Measurements from ENCODE around the gene CDK13. TPM values are rescaled to one million over a fixed set of nuclear protein-coding genes. Genes with fewer than 3 reads are reported as not detected.

The CDK13 gene
- total RNA-seq, 4 donors from 2014 or later, result 50.9 to 73.5 (median 63.5) TPM

DNA sequence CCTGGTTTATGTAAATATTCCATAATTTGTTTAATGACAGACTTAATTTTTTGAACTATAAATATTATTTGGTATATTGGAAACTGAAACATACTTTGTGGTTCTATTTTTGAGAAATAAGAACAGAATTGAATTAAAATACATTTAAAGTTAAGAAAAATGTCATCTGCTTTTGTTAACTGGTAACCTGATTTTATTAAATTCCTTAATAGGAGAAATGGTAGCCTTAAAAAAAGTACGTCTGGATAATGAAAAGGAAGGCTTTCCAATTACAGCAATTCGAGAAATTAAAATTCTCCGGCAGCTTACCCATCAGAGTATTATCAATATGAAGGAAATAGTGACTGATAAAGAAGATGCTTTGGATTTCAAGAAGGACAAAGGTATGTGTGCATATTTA is 51.6 kb downstream of the CDK13 start:
- Histone ChIP-seq H3K4me1 (no peaks in the 10 kb centered on the region), H3K27me3 (no peaks in the 10 kb centered on the region), H3K4me3 (no peak overlapping the region), H3K27ac (replicated peaks in 1 of 4) (no peak overlapping the region), H3K9me3 (no peaks in the 10 kb centered on the region), H3K36me3 (peaks cover 0 to 31% (median 14%) of the 10 kb centered on the region in 4 donors)
- intact Hi-C loops (cut with DNase I), result no loop called here
- 93% methylated on average over 3 of the region's 3 CpGs for WGBS
- DNase-seq (ENCODE audit: extremely low spot score), result no peak
- TF ChIP-seq POLR2A (IDR thresholded peaks at IDR 0.05; ENCODE audit: low read depth) (no peak), EP300 (IDR thresholded peaks at IDR 0.05) (no peak), POLR2AphosphoS5 (IDR thresholded peaks at IDR 0.05) (no peak)
- TF ChIP-seq, protein P1, sequence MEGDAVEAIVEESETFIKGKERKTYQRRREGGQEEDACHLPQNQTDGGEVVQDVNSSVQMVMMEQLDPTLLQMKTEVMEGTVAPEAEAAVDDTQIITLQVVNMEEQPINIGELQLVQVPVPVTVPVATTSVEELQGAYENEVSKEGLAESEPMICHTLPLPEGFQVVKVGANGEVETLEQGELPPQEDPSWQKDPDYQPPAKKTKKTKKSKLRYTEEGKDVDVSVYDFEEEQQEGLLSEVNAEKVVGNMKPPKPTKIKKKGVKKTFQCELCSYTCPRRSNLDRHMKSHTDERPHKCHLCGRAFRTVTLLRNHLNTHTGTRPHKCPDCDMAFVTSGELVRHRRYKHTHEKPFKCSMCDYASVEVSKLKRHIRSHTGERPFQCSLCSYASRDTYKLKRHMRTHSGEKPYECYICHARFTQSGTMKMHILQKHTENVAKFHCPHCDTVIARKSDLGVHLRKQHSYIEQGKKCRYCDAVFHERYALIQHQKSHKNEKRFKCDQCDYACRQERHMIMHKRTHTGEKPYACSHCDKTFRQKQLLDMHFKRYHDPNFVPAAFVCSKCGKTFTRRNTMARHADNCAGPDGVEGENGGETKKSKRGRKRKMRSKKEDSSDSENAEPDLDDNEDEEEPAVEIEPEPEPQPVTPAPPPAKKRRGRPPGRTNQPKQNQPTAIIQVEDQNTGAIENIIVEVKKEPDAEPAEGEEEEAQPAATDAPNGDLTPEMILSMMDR (IDR thresholded peaks at IDR 0.05), result no peak

DNA sequence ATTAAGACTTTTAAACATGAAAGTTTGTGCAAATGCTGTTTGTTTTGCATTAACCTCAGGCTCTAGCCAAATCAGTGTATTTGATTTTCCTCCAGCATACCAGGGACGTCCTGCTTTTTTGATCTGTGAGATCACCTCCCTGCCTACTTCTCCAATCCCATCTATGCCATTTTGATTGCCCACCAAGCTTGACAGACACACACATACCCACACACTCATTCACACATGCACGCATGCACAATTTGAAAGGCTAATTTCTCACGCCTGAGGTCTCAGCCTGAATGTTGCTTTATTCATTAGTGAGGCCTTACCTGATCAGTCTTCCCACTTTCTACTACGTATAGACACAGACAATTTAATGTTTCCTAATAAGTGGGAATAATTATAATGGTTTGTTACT is 53.5 kb downstream of the CDK13 start:
- TF ChIP-seq EP300 (IDR thresholded peaks at IDR 0.05), result no peak
- TF ChIP-seq POLR2A (IDR thresholded peaks at IDR 0.05; ENCODE audit: low read depth), result no peak
- no peak for TF ChIP-seq POLR2AphosphoS5 (IDR thresholded peaks at IDR 0.05)
- TF ChIP-seq, protein P1 (IDR thresholded peaks at IDR 0.05), result no peak
- 94% methylated on average over 4 of the region's 4 CpGs for WGBS
- intact Hi-C loops (cut with DNase I), result no loop called here

DNA sequence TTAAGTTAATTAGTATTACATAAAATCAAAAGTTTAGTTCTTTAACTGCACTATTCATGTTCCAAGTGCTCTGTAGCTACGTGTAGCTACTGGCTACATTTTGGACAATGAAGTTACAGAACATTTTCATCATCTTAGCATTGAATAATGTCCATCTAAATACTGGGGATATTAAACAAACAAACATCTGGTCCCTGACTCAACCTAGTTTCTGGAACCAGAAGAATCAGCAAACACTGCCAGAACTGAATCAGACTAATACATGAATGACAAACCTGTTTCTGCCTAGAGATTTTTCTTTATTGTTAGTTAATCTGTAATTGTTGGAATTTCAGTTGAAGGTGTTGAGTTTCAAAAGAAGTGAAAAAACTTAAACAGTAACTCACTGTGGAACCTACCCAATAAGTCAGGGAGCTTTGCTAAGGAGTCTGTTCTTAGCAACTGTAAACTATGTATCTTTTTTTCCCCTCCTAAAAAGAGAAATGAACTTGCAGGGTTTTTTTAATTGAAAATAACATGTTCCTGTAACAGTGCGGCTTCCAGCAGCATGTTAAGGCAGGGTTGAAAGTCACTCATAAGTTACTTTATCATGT is 58.3 kb downstream of the CDK13 start:
- peaks cover 6 to 28% (median 21%) of the 10 kb centered on the region in 4 donors for H3K36me3 ChIP-seq
- WGBS, result 44% methylated on average over 2 of the region's 2 CpGs
- TF ChIP-seq POLR2AphosphoS5 (IDR thresholded peaks at IDR 0.05), result no peak
- no peak for TF ChIP-seq EP300 (IDR thresholded peaks at IDR 0.05)
- TF ChIP-seq POLR2A (IDR thresholded peaks at IDR 0.05; ENCODE audit: low read depth), result no peak
- DNase-seq (ENCODE audit: extremely low spot score), result no peak
- intact Hi-C loops (cut with DNase I), result no loop called here
- no peaks in the 10 kb centered on the region for H3K9me3 ChIP-seq
- H3K4me1 ChIP-seq, result peaks cover 0 to 15% (median 9%) of the 10 kb centered on the region in 4 donors
- no peak overlapping the region for H3K27ac ChIP-seq (replicated peaks in 1 of 4)
- H3K4me3 ChIP-seq, result no peak overlapping the region
- no peaks in the 10 kb centered on the region for H3K27me3 ChIP-seq

More for the DNA sequence above, 53.5 kb downstream of the CDK13 start:
- Histone ChIP-seq H3K36me3 (peaks cover 0 to 31% (median 18%) of the 10 kb centered on the region in 4 donors), H3K27me3 (no peaks in the 10 kb centered on the region), H3K4me1 (peaks cover 0 to 9% (median 7%) of the 10 kb centered on the region in 4 donors), H3K9me3 (no peaks in the 10 kb centered on the region), H3K4me3 (no peak overlapping the region), H3K27ac (replicated peaks in 1 of 4) (no peak overlapping the region)
- no peak for DNase-seq (ENCODE audit: extremely low spot score)

DNA sequence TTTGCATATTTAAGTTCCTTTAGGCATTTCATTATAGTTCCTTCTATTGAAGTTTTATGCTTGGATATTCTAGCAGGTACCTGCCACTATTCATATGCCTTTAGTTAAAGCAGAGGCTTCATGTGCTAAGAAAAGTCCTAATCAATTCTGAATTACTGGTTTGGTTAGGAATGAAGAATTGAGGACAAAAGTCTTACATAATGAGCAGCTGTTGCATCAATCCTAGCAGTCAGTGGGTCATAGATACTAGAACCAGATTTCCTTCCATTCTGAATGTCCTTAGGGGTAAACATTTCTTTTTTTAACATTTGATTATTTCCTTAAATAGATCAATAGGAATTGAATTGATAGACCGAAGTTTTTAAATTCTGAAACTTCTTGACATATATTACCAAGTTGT is 59.2 kb downstream of the CDK13 start:
- WGBS, result 94% methylated on average over 1 of the region's 1 CpG
- intact Hi-C loops (cut with DNase I), result no loop called here
- H3K36me3 ChIP-seq, result peaks cover 6 to 20% (median 13%) of the 10 kb centered on the region in 4 donors

DNA sequence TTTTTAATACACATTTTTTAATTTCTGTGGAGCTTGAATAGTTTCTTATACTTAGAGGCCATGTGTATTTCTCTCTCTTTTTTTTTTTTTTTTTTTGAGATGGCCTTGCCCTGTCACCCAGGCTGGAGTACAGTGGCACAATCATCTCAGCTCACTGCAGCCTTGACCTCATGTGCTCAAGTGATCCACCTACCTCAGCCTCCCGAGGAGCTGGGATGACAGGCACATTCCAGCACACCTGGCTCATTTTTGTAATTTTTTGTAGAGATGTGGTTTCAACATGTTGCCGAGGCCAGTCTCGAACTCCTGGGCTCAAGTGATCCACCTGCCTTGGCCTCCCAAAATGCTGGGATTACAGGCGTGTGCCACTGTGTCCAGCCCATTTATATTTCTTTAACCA is 64.3 kb downstream of the CDK13 start:
- H3K27me3 ChIP-seq, result no peaks in the 10 kb centered on the region
- H3K4me3 ChIP-seq, result no peak overlapping the region
- H3K9me3 ChIP-seq, result no peaks in the 10 kb centered on the region
- H3K4me1 ChIP-seq, result peaks cover 0 to 11% (median 10%) of the 10 kb centered on the region in 4 donors
- intact Hi-C loops (cut with DNase I), result no loop called here
- no peak for DNase-seq (ENCODE audit: extremely low spot score)
- no peak overlapping the region for H3K27ac ChIP-seq (replicated peaks in 1 of 4)
- peaks cover 12 to 25% (median 15%) of the 10 kb centered on the region in 4 donors for H3K36me3 ChIP-seq
- TF ChIP-seq POLR2AphosphoS5 (IDR thresholded peaks at IDR 0.05) (no peak), EP300 (IDR thresholded peaks at IDR 0.05) (no peak)
- TF ChIP-seq, protein P1 (IDR thresholded peaks at IDR 0.05), result no peak
- WGBS, result 97% methylated on average over 4 of the region's 4 CpGs

More for the DNA sequence above, 59.2 kb downstream of the CDK13 start:
- TF ChIP-seq, protein P1 (IDR thresholded peaks at IDR 0.05), result no peak
- TF ChIP-seq POLR2A (IDR thresholded peaks at IDR 0.05; ENCODE audit: low read depth), result no peak
- TF ChIP-seq POLR2AphosphoS5 (IDR thresholded peaks at IDR 0.05), result no peak
- no peak for TF ChIP-seq EP300 (IDR thresholded peaks at IDR 0.05)
- Histone ChIP-seq H3K4me3 (no peak overlapping the region), H3K9me3 (no peaks in the 10 kb centered on the region), H3K4me1 (peaks cover 0 to 15% (median 9%) of the 10 kb centered on the region in 4 donors), H3K27me3 (no peaks in the 10 kb centered on the region), H3K27ac (replicated peaks in 1 of 4) (no peak overlapping the region)
- DNase-seq (ENCODE audit: extremely low spot score), result no peak
